SW 1271 (cell line): ENCODE data around the gene ANTXR1.
"Not testable (repeated sequence)": the region's sequence is repeated elsewhere in the genome, so short reads cannot be mapped to it uniquely, and the experiment has no call there.

Experiments used
- DNase-seq, 2 experiments: peaks; one replicate each; lab custom pipeline; 2025; lab: John Stamatoyannopoulos, UW

Gene ANTXR1

GRCh38 chr2:69211048-69211447 lies 198.1 kb downstream of the ANTXR1 start:
- DNase-seq, result no peak

GRCh38 chr2:69211686-69212085 lies 198.7 kb downstream of the ANTXR1 start:
- DNase-seq, result no peak

GRCh38 chr2:69212238-69213028 lies 199.5 kb downstream of the ANTXR1 start:
- DNase-seq, result no peak

GRCh38 chr2:69213201-69213600 lies 200.2 kb downstream of the ANTXR1 start:
- no peak for DNase-seq

GRCh38 chr2:69213782-69214181 lies 200.8 kb downstream of the ANTXR1 start:
- DNase-seq, result no peak

- DNase-seq, result no peak
Observed at GRCh38 chr2:69214898-69215297, 201.9 kb downstream of the ANTXR1 start.

- DNase-seq, result no peak
Observed at GRCh38 chr2:69216535-69217332, 203.8 kb downstream of the ANTXR1 start.

GRCh38 chr2:69217333-69218080 lies 204.5 kb downstream of the ANTXR1 start:
- no peak for DNase-seq

- DNase-seq, result no peak
Observed at GRCh38 chr2:69221512-69221911, 208.5 kb downstream of the ANTXR1 start.

GRCh38 chr2:69221960-69222751 lies 209.2 kb downstream of the ANTXR1 start:
- no peak for DNase-seq

GRCh38 chr2:69222953-69223658 lies 210.1 kb downstream of the ANTXR1 start:
- DNase-seq, result no peak

- DNase-seq, result no peak
Observed at GRCh38 chr2:69223759-69224511, 211.0 kb downstream of the ANTXR1 start.

- no peak for DNase-seq
Observed at GRCh38 chr2:69224512-69224837, 211.5 kb downstream of the ANTXR1 start.

- no peak for DNase-seq
Observed at GRCh38 chr2:69225933-69226332, 213.0 kb downstream of the ANTXR1 start.

- no peak for DNase-seq
Observed at GRCh38 chr2:69226903-69227302, 213.9 kb downstream of the ANTXR1 start.

- no peak for DNase-seq
Observed at GRCh38 chr2:69227716-69228115, 214.7 kb downstream of the ANTXR1 start.

GRCh38 chr2:69230946-69231345 lies 218.0 kb downstream of the ANTXR1 start:
- not testable (repeated sequence) for DNase-seq

- no peak for DNase-seq
Observed at GRCh38 chr2:69231612-69232277, 218.8 kb downstream of the ANTXR1 start.

- not testable (repeated sequence) for DNase-seq
Observed at GRCh38 chr2:69235835-69236234, 222.9 kb downstream of the ANTXR1 start.
